Measurements from ENCODE around the gene VPS26B.

The VPS26B gene

GRCh38 chr11:134293119-134294113 lies 68.9 kb downstream of the VPS26B start:
- no peak for TF ChIP-seq CTCF (IDR thresholded peaks at IDR 0.05; ENCODE audit: control insufficient read depth, extremely low read depth, insufficient read depth)
- H3K4me3 ChIP-seq (ENCODE audit: low read depth, low read length), result no peak overlapping the region
- DNase-seq (ENCODE audit: low read depth), result peak; percentile 21

GRCh38 chr11:134294664-134295063 lies 70.2 kb downstream of the VPS26B start:
- H3K4me3 ChIP-seq (ENCODE audit: low read depth, low read length), result no peak overlapping the region
- DNase-seq (ENCODE audit: low read depth), result no peak
- TF ChIP-seq CTCF (IDR thresholded peaks at IDR 0.05; ENCODE audit: control insufficient read depth, extremely low read depth, insufficient read depth), result no peak

All from LNCaP clone FGC (cell line).